ENCODE measurements around the gene TAF6. TPM values are rescaled to one million over a fixed set of nuclear protein-coding genes. Genes with fewer than 3 reads are reported as not detected.

Gene TAF6
- total RNA-seq, 1 donor from 2014 or later, result 39.4 TPM

GRCh38 chr7:100102950-100103840 lies 16.0 kb downstream of the TAF6 start:
- Histone ChIP-seq H3K4me1 (peaks cover 22% of the 10 kb centered on the region), H3K4me3 (no peak overlapping the region), H3K9me3 (no peaks in the 10 kb centered on the region), H3K36me3 (peaks cover 68% of the 10 kb centered on the region), H3K27ac (no peak overlapping the region), H3K27me3 (ENCODE audit: low read depth) (no peaks in the 10 kb centered on the region)
- intact Hi-C loops (cut with DNase I), result no loop called here
- DNase-seq, result no peak
- no peak for ATAC-seq
- no peak for TF ChIP-seq CTCF (IDR thresholded peaks at IDR 0.05)

DNA sequence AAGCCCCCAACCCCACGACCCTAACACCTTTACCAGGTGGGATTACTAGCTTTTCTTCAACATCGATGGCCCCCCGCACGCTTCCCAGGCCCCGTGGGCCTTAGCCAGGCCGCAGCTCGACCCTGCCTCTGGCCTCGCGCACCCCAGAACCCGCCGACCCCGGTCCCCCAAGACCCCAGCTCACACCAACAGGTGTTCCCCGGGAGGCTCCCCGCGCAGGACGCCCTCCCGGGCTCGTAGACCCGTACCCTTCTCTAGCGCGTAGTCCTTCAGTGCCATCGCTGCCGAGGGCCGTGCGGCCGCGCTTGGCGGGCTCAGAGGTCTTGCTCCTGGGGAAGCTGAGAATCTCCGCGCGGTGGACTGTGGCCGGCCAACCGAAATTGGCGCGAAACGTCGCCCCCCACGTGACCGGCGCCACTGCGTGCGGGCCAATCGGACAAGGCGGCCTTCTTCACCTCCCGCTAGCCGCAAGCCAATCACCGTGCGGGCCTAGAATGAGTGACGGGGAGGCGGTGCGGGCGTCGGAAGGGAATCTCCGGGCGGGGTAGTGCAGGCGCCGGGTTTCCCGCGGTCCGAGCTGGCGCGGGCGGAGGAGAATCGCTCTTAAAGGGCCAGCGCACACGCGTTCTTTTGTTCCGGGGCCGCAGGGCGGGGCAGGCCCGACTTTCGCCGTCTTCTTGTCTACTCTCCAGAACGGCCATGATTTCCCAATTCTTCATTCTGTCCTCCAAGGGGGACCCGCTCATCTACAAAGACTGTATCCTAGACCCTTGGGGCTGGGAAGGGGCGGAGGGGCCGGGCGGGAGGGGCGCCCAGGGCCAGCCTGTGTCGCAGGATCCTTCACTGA lies 17.9 kb downstream of the TAF6 start, which contains the start of the genes AP4M1 and MCM7:
AP4M1 (plus strand) TSS at position 628 of the 847 bp plus-strand sequence; CDS start at position 700, 72 bp downstream.
MCM7 (minus strand) TSS at position 382 of the 847 bp plus-strand sequence; CDS start at position 279, 103 bp downstream.
- Histone ChIP-seq H3K4me1 (peaks cover 24% of the 10 kb centered on the region), H3K27ac (peak within 1 kb of the TSS; percentile 91), H3K36me3 (peaks cover 68% of the 10 kb centered on the region), H3K27me3 (ENCODE audit: low read depth) (no peaks in the 10 kb centered on the region), H3K9me3 (no peaks in the 10 kb centered on the region), H3K4me3 (peak within 1 kb of the TSS; percentile 97)
- intact Hi-C loops (cut with DNase I), result no loop called here
- TF ChIP-seq CTCF (IDR thresholded peaks at IDR 0.05), result no peak
- ATAC-seq (peak; percentile 97), DNase-seq (peak; percentile 99)

DNA sequence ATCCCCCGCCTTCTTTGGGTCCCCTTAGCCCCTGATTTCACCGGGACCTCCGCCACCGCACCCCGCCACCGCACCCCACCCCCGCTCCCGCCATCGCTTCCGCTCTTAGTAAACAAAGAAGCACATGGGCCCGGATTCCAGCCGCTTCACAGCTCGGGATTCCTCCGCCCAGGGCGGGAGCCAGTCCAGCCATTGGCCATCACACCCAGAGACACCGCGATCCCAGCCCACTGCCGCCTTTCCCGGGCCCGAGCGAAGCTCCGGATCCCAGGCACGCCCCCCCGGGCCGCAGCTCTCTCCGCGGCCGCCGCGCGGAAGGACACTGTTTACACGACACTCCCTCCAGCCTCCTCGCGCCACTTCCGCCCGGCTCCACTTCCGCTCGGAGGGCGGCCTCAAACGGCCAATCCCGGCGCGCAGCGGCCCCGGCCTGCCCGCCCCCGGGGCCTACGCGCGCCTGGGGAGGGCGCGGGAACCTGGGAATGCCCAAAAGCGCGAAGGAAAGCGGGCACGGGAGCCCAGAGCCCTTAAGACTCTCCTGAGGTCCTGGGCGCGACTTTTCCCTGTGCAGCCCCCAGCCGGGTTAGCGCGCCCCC lies 18.6 kb downstream of the TAF6 start:
- Histone ChIP-seq H3K27me3 (ENCODE audit: low read depth) (no peaks in the 10 kb centered on the region), H3K4me1 (peaks cover 24% of the 10 kb centered on the region), H3K36me3 (peaks cover 68% of the 10 kb centered on the region), H3K27ac (peak overlapping the region; percentile 91), H3K4me3 (peak overlapping the region; percentile 97), H3K9me3 (no peaks in the 10 kb centered on the region)
- intact Hi-C loops (cut with DNase I), result no loop called here
- DNase-seq, result peak; percentile 93
- TF ChIP-seq CTCF (IDR thresholded peaks at IDR 0.05), result no peak
- ATAC-seq, result peak; percentile 95 to 96

DNA sequence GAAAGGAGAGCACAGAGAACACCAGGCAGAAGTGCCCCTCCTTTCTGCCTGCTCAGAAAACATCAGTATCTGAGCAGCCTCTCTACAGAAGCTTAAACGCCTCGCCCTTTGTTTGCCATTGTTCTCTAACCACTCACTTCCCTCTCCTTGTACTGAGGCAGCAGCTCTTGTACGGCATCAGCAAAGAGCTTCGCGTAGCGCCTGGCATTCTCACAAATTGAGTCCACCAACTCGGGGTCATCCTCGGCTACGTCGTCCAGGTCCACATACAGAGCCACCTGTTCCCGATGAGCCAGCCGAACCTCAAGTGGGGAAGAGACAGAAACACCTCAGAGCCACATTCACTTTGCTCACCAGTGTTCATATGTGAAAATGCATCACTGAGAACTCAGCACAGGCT lies 19.7 kb downstream of the TAF6 start:
- peaks cover 68% of the 10 kb centered on the region for H3K36me3 ChIP-seq
- no peak for ATAC-seq
- H3K9me3 ChIP-seq, result no peaks in the 10 kb centered on the region
- no peak overlapping the region for H3K27ac ChIP-seq
- TF ChIP-seq CTCF (IDR thresholded peaks at IDR 0.05), result no peak
- DNase-seq, result no peak
- H3K4me3 ChIP-seq, result peak overlapping the region; percentile 97
- H3K4me1 ChIP-seq, result peaks cover 24% of the 10 kb centered on the region
- no peaks in the 10 kb centered on the region for H3K27me3 ChIP-seq (ENCODE audit: low read depth)
- intact Hi-C loops (cut with DNase I), result no loop called here

GRCh38 chr7:100098913-100099312 lies 20.2 kb downstream of the TAF6 start:
- Histone ChIP-seq H3K4me1 (peaks cover 24% of the 10 kb centered on the region), H3K9me3 (no peaks in the 10 kb centered on the region), H3K4me3 (no peak overlapping the region), H3K27me3 (ENCODE audit: low read depth) (no peaks in the 10 kb centered on the region), H3K36me3 (peaks cover 68% of the 10 kb centered on the region), H3K27ac (no peak overlapping the region)
- DNase-seq, result no peak
- ATAC-seq, result no peak
- no peak for TF ChIP-seq CTCF (IDR thresholded peaks at IDR 0.05)
- intact Hi-C loops (cut with DNase I), result no loop called here

All from lower lobe of right lung (tissue), 2 donors.